ENCODE data around the gene ODF2L.

DNA sequence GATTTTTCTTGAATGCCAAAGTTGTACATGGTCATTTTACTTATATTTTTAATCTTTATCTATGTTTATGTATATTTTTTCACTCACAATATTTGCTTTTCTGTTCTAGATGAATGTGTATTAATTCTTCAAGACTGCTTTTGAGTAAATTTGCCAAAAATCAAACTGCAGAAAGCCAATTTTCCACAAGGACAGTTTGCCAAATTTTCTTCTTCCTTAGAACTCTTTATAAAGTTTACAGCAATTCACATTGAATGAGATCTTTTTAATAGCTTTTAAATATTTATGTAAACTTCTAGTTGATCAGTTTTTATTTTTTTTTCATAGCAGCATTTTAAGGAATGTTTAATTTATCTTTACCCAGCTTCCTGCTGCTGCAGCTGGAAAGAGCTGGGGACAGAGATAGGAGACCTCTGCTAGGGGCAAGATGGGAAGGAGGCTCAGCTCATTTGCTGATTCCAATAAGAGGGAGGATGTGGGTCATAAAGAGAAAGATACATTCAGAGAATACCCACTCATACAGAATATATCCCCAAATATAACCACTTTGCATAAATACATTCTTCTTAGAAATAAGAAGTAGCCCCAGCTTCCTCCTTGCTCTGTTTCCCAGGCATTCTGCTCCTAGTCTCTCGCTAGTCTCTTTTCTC is 93.0 kb downstream of the ODF2L start:
- TF ChIP-seq, protein P1, sequence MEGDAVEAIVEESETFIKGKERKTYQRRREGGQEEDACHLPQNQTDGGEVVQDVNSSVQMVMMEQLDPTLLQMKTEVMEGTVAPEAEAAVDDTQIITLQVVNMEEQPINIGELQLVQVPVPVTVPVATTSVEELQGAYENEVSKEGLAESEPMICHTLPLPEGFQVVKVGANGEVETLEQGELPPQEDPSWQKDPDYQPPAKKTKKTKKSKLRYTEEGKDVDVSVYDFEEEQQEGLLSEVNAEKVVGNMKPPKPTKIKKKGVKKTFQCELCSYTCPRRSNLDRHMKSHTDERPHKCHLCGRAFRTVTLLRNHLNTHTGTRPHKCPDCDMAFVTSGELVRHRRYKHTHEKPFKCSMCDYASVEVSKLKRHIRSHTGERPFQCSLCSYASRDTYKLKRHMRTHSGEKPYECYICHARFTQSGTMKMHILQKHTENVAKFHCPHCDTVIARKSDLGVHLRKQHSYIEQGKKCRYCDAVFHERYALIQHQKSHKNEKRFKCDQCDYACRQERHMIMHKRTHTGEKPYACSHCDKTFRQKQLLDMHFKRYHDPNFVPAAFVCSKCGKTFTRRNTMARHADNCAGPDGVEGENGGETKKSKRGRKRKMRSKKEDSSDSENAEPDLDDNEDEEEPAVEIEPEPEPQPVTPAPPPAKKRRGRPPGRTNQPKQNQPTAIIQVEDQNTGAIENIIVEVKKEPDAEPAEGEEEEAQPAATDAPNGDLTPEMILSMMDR (conservative IDR thresholded peaks at IDR 0.05 in 1 of 2, IDR thresholded peaks at IDR 0.05 in 1 of 2; ENCODE audit: low read depth in 1 of 2, low read length in 2 of 2): no peak
- TF ChIP-seq EZH2 (IDR thresholded peaks at IDR 0.05; ENCODE audit: low read length, missing control alignments): no peak

Measured in fibroblast of lung (primary cell).